Smooth muscle cell (in vitro differentiated cells): ENCODE data around the gene EYS. TPM values are rescaled to one million over a fixed set of nuclear protein-coding genes. Genes with fewer than 3 reads are reported as not detected.

ENCODE experiments used
- DNase-seq: peaks from one replicate; lab custom pipeline; 2025; ENCODE audit not compliant: unreplicated experiment; lab: John Stamatoyannopoulos, UW
- H2AFZ ChIP-seq: fragments of 200-600 bp; sonication (generic); 2 replicates; pipeline ENCODE4 v1.6.0; 2016; ENCODE audit warnings: antibody characterized with exemption, low read depth, mild to moderate bottlenecking
- H3F3A ChIP-seq: fragments of 200-600 bp; sonication (generic); 2 replicates; pipeline ENCODE4 v1.6.0; 2017; ENCODE audit warnings: antibody characterized with exemption, low read depth
- H3K27ac ChIP-seq: fragments of 200-600 bp; sonication (generic); 2 replicates; pipeline ENCODE4 v1.5.1; 2016; ENCODE audit warnings: low read depth, mild to moderate bottlenecking
- H3K27me3 ChIP-seq: fragments of 200-600 bp; sonication (generic); 2 replicates; pipeline ENCODE4 v1.6.1; 2016; ENCODE audit warnings: low read depth, mild to moderate bottlenecking
- H3K36me3 ChIP-seq: fragments of 200-600 bp; sonication (generic); 2 replicates; pipeline ENCODE4 v1.5.1; 2016; ENCODE audit warnings: low read depth
- H3K4me1 ChIP-seq: fragments of 200-600 bp; sonication (generic); 2 replicates; pipeline ENCODE4 v1.5.1; 2016; ENCODE audit warnings: low read depth
- H3K4me2 ChIP-seq: fragments of 200-600 bp; sonication (generic); 2 replicates; pipeline ENCODE4 v1.6.0; 2016; ENCODE audit warnings: mild to moderate bottlenecking
- H3K4me3 ChIP-seq: fragments of 200-600 bp; sonication (generic); 2 replicates; pipeline ENCODE4 v1.5.1; 2016; ENCODE audit warnings: mild to moderate bottlenecking
- H3K79me2 ChIP-seq: fragments of 200-600 bp; sonication (generic); 2 replicates; pipeline ENCODE4 v1.6.0; 2016; ENCODE audit warnings: low read depth, mild to moderate bottlenecking
- H3K9ac ChIP-seq: fragments of 200-600 bp; sonication (generic); 2 replicates; pipeline ENCODE4 v1.6.0; 2016; ENCODE audit warnings: low read depth
- H3K9me3 ChIP-seq: fragments of 200-600 bp; sonication (generic); replicated peaks from 2 replicates; pipeline ENCODE4 v1.5.1; 2016; ENCODE audit warnings: low read depth
- H4K20me1 ChIP-seq: fragments of 200-600 bp; sonication (generic); 2 replicates; pipeline ENCODE4 v1.6.0; 2016; ENCODE audit warnings: low read depth
- CTCF ChIP-seq: fragments of 200-600 bp; sonication (generic); IDR thresholded peaks from 2 replicates; pipeline ENCODE4 v1.5.1; 2017; ENCODE audit warnings: borderline replicate concordance, mild to moderate bottlenecking, antibody characterized with exemption; ENCODE audit not compliant: insufficient read depth, poor library complexity, severe bottlenecking
- WGBS: methylation state at CpG from one replicate; pipeline ENCODE4 v1.1.7; 2016; ENCODE audit warnings: low lambda C conversion rate; 5-methylcytosine and 5-hydroxymethylcytosine counted together
- polyA plus RNA-seq: library from polyadenylated mRNA; unstranded; fragments of >200 nt; fragmentation: Nextera tagmentation; extraction: Ambion mirVana; gene quantifications from 2 replicates; pipeline ENCODE4 v1.2.1, GENCODE V29; 2016
- total RNA-seq: library from RNA; depleted of rRNA; stranded (reverse); fragments of >200 nt; gene quantifications from 2 replicates; pipeline ENCODE4 v1.2.3, GENCODE V29; 2014

Gene EYS
- total and polyA plus RNA-seq, 2 experiments from 2014 or later: 0.07 to 0.18 TPM

GRCh38 chr6:63721181-63721580 lies 1985.8 kb downstream of the EYS start:
- H3K4me2 ChIP-seq: no peak overlapping the region
- H3K9ac ChIP-seq: no peak overlapping the region
- no peaks in the 10 kb centered on the region for H3F3A ChIP-seq
- TF ChIP-seq CTCF: no peak
- no peak overlapping the region for H2AFZ ChIP-seq
- H3K79me2 ChIP-seq: no peaks in the 10 kb centered on the region
- no peaks in the 10 kb centered on the region for H4K20me1 ChIP-seq
- no peaks in the 10 kb centered on the region for H3K9me3 ChIP-seq
- H3K36me3 ChIP-seq: no peaks in the 10 kb centered on the region
- 100% methylated on average over 1 of the region's 1 CpG for whole genome bisulfite sequencing
- H3K4me3 ChIP-seq: no peak overlapping the region
- H3K4me1 ChIP-seq: no peaks in the 10 kb centered on the region
- no peak overlapping the region for H3K27ac ChIP-seq
- DNase-seq: no peak
- H3K27me3 ChIP-seq: no peaks in the 10 kb centered on the region

GRCh38 chr6:63716169-63716568 lies 1990.9 kb downstream of the EYS start:
- Histone ChIP-seq H3K9ac (no peak overlapping the region), H3K27me3 (no peaks in the 10 kb centered on the region), H3K4me1 (no peaks in the 10 kb centered on the region), H3K36me3 (peaks cover 18% of the 10 kb centered on the region), H3K4me3 (no peak overlapping the region), H4K20me1 (no peaks in the 10 kb centered on the region), H3F3A (no peaks in the 10 kb centered on the region), H3K79me2 (no peaks in the 10 kb centered on the region), H2AFZ (no peak overlapping the region), H3K27ac (no peak overlapping the region), H3K4me2 (no peak overlapping the region), H3K9me3 (no peaks in the 10 kb centered on the region)
- no peak for DNase-seq
- TF ChIP-seq CTCF: no peak
- WGBS: 100% methylated on average over 2 of the region's 2 CpGs

GRCh38 chr6:63714091-63714490 lies 1992.9 kb downstream of the EYS start:
- H4K20me1 ChIP-seq: no peaks in the 10 kb centered on the region
- H3K79me2 ChIP-seq: no peaks in the 10 kb centered on the region
- no peak overlapping the region for H2AFZ ChIP-seq
- H3K27me3 ChIP-seq: no peaks in the 10 kb centered on the region
- peaks cover 30% of the 10 kb centered on the region for H3K36me3 ChIP-seq
- no peaks in the 10 kb centered on the region for H3K9me3 ChIP-seq
- H3K4me2 ChIP-seq: no peak overlapping the region
- TF ChIP-seq CTCF: no peak
- H3K27ac ChIP-seq: no peak overlapping the region
- no peaks in the 10 kb centered on the region for H3F3A ChIP-seq
- no peak overlapping the region for H3K4me3 ChIP-seq
- H3K4me1 ChIP-seq: no peaks in the 10 kb centered on the region
- DNase-seq: no peak
- no peak overlapping the region for H3K9ac ChIP-seq

GRCh38 chr6:63713332-63713731 lies 1993.7 kb downstream of the EYS start:
- H3K9me3 ChIP-seq: no peaks in the 10 kb centered on the region
- H3K27ac ChIP-seq: no peak overlapping the region
- no peaks in the 10 kb centered on the region for H3F3A ChIP-seq
- no peak for DNase-seq
- no peak overlapping the region for H3K4me2 ChIP-seq
- H3K4me3 ChIP-seq: no peak overlapping the region
- H3K79me2 ChIP-seq: no peaks in the 10 kb centered on the region
- no peaks in the 10 kb centered on the region for H4K20me1 ChIP-seq
- H3K4me1 ChIP-seq: no peaks in the 10 kb centered on the region
- H3K9ac ChIP-seq: no peak overlapping the region
- H3K27me3 ChIP-seq: no peaks in the 10 kb centered on the region
- 90% methylated on average over 6 of the region's 6 CpGs for WGBS
- no peak for TF ChIP-seq CTCF
- peaks cover 30% of the 10 kb centered on the region for H3K36me3 ChIP-seq
- no peak overlapping the region for H2AFZ ChIP-seq
